OCI-LY3 (cell line): ENCODE measurements around the gene THUMPD2.

ENCODE experiments used
- H2AFZ ChIP-seq: fragments of 200-600, 300-600 bp; shearing (Covaris generic); 2 replicates; pipeline ENCODE4 v1.6.0; 2014; ENCODE audit warnings: antibody characterized with exemption, low read depth, low read length
- H3K27ac ChIP-seq: fragments of 200-600, 300-600 bp; sonication (generic); 2 replicates; pipeline ENCODE4 v1.5.1; 2014; ENCODE audit warnings: mild to moderate bottlenecking, low read length, moderate library complexity, mixed read lengths
- H3K27me3 ChIP-seq: fragments of 200-600, 300-600 bp; sonication (generic); 2 replicates; pipeline ENCODE4 v1.6.1; 2014; ENCODE audit warnings: low read depth, low read length, mixed read lengths
- H3K36me3 ChIP-seq: fragments of 200-600, 300-600 bp; sonication (generic); replicated peaks from 2 replicates; pipeline ENCODE3; 2014; ENCODE audit warnings: low read depth, low read length, mixed read lengths
- H3K4me1 ChIP-seq: fragments of 300-600, 200-600 bp; sonication (generic); 2 replicates; pipeline ENCODE4 v1.6.1; 2014; ENCODE audit warnings: low read length, mixed read lengths
- H3K4me2 ChIP-seq: fragments of 200-600, 300-600 bp; sonication (generic); 2 replicates; pipeline ENCODE4 v1.6.1; 2014; ENCODE audit warnings: low read length, mixed read lengths
- H3K4me3 ChIP-seq: fragments of 300-600, 200-600 bp; sonication (generic); 2 replicates; pipeline ENCODE4 v1.5.1; 2014; ENCODE audit warnings: antibody characterized with exemption, mild to moderate bottlenecking, low read length, moderate library complexity
- H3K79me2 ChIP-seq: fragments of 300-600, 200-600 bp; shearing (Covaris generic); 2 replicates; pipeline ENCODE4 v1.6.1; 2014; ENCODE audit warnings: mild to moderate bottlenecking, low read length, mixed read lengths
- H3K9ac ChIP-seq: fragments of 300-600, 200-600 bp; shearing (Covaris generic); 2 replicates; pipeline ENCODE4 v1.6.0; 2014; ENCODE audit warnings: mild to moderate bottlenecking, low read length, moderate library complexity
- H3K9me3 ChIP-seq: fragments of 200-600, 300-600 bp; shearing (Covaris generic); 2 replicates; pipeline ENCODE4 v1.6.1; 2014; ENCODE audit warnings: low read length, mixed read lengths; ENCODE audit not compliant: insufficient read depth
- H4K20me1 ChIP-seq: fragments of 200-600, 300-600 bp; sonication (generic); 2 replicates; pipeline ENCODE4 v1.6.1; 2016; ENCODE audit warnings: low read length, mixed read lengths; ENCODE audit not compliant: insufficient read depth
- CTCF ChIP-seq: fragments of 200-600, 300-600 bp; sonication (generic); IDR thresholded peaks from 2 replicates; pipeline ENCODE4 v1.5.1; 2014; ENCODE audit warnings: antibody characterized with exemption, low read length, low read depth
- EZH2phosphoT487 ChIP-seq: fragments of 200-600 bp; shearing (Covaris generic); IDR thresholded peaks from 2 replicates; pipeline ENCODE4 v1.6.1; 2018; ENCODE audit warnings: antibody characterized with exemption, mixed run types, low read depth

THUMPD2 gene

GRCh38 chr2:39689272-39689841 is 89.7 kb downstream of the THUMPD2 start:
- Histone ChIP-seq H3K4me1 (no peaks in the 10 kb centered on the region), H3K27ac (no peak overlapping the region), H3K36me3 (no peaks in the 10 kb centered on the region), H4K20me1 (no peaks in the 10 kb centered on the region), H3K4me2 (no peak overlapping the region), H3K79me2 (no peaks in the 10 kb centered on the region), H2AFZ (no peak overlapping the region), H3K9ac (no peak overlapping the region), H3K27me3 (peaks cover 13% of the 10 kb centered on the region; the same call in 1 of the 2 replicates), H3K9me3 (no peaks in the 10 kb centered on the region), H3K4me3 (no peak overlapping the region)
- no peak for TF ChIP-seq CTCF

GRCh38 chr2:39688181-39688580 is 90.9 kb downstream of the THUMPD2 start:
- no peak overlapping the region for H3K9ac ChIP-seq
- TF ChIP-seq CTCF (no peak), EZH2phosphoT487 (no peak)
- no peaks in the 10 kb centered on the region for H3K36me3 ChIP-seq
- no peak overlapping the region for H2AFZ ChIP-seq
- H3K4me3 ChIP-seq: no peak overlapping the region
- no peaks in the 10 kb centered on the region for H3K79me2 ChIP-seq
- no peaks in the 10 kb centered on the region for H3K4me1 ChIP-seq
- no peak overlapping the region for H3K27ac ChIP-seq
- no peaks in the 10 kb centered on the region for H4K20me1 ChIP-seq
- H3K4me2 ChIP-seq: no peak overlapping the region
- no peaks in the 10 kb centered on the region for H3K9me3 ChIP-seq
- peaks cover 13% of the 10 kb centered on the region; the same call in 1 of the 2 replicates for H3K27me3 ChIP-seq

GRCh38 chr2:39686456-39686855 is 92.6 kb downstream of the THUMPD2 start:
- Histone ChIP-seq H3K4me3 (no peak overlapping the region), H3K9ac (no peak overlapping the region), H2AFZ (no peak overlapping the region), H3K9me3 (no peaks in the 10 kb centered on the region), H3K36me3 (no peaks in the 10 kb centered on the region), H3K4me2 (no peak overlapping the region), H3K4me1 (no peaks in the 10 kb centered on the region), H3K27me3 (peaks cover 13% of the 10 kb centered on the region; the same call in 1 of the 2 replicates), H4K20me1 (no peaks in the 10 kb centered on the region), H3K79me2 (no peaks in the 10 kb centered on the region), H3K27ac (no peak overlapping the region)
- TF ChIP-seq CTCF: no peak
- TF ChIP-seq EZH2phosphoT487: no peak
